ENCODE data around the gene SNORC.

GRCh38 chr2:232863996-232864395 lies 6.1 kb upstream of the SNORC start:
- TF ChIP-seq, protein P1, sequence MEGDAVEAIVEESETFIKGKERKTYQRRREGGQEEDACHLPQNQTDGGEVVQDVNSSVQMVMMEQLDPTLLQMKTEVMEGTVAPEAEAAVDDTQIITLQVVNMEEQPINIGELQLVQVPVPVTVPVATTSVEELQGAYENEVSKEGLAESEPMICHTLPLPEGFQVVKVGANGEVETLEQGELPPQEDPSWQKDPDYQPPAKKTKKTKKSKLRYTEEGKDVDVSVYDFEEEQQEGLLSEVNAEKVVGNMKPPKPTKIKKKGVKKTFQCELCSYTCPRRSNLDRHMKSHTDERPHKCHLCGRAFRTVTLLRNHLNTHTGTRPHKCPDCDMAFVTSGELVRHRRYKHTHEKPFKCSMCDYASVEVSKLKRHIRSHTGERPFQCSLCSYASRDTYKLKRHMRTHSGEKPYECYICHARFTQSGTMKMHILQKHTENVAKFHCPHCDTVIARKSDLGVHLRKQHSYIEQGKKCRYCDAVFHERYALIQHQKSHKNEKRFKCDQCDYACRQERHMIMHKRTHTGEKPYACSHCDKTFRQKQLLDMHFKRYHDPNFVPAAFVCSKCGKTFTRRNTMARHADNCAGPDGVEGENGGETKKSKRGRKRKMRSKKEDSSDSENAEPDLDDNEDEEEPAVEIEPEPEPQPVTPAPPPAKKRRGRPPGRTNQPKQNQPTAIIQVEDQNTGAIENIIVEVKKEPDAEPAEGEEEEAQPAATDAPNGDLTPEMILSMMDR (IDR thresholded peaks at IDR 0.05; ENCODE audit: poor library complexity, severe bottlenecking), result no peak
- TF ChIP-seq EP300 (conservative IDR thresholded peaks at IDR 0.05; ENCODE audit: poor library complexity, severe bottlenecking), result no peak

All from neural cell (in vitro differentiated cells).